NCI-H460 (cell line): Measurements from ENCODE around the gene PVALEF. TPM values are rescaled to one million over a fixed set of nuclear protein-coding genes. Genes with fewer than 3 reads are reported as not detected.

ENCODE experiments used
- DNase-seq: peaks from one replicate; pipeline ENCODE4 v3.0.0-alpha.2; 2016; ENCODE audit warnings: low read depth; ENCODE audit errors: extremely low read depth
- small RNA-seq, 2 experiments: library from RNA; depleted of rRNA; stranded (forward); fragments of <200 nt; gene quantifications; one replicate each; pipeline ENCODE3, GENCODE V24; 2014
- total RNA-seq: library from RNA; depleted of rRNA; stranded (reverse); fragments of >200 nt; shearing (Covaris generic); gene quantifications from 2 replicates; pipeline ENCODE4 v1.2.3, GENCODE V29; 2014; rRNA removed

PVALEF gene
- total RNA-seq, 1 experiment from 2014 or later = not detected

GRCh38 chr17:81231766-81232581 lies 66.7 kb downstream of the PVALEF start:
- DNase-seq = no peak

Small RNAs within 50 kb of the gene (small RNA-seq; reads per million reads assigned to genes)
- gene MIR1250 (0 reads per million in 2 experiments), gene MIR3065 (0.10 to 2.2 reads per million in 2 experiments), gene MIR657 (0 reads per million in 2 experiments)

Other genes starting within 250 kb of the PVALEF start
- gene CHMP6, start 173.7 kb upstream of the PVALEF start, total RNA-seq = 7.3 and 7.6 TPM in 2 replicates
- 9.7 and 13.1 TPM in 2 replicates for gene BAIAP2, start 130.4 kb upstream of the PVALEF start, total RNA-seq
- 0.43 and 0.74 TPM in 2 replicates for gene AATK, start 714 bp downstream of the PVALEF start, total RNA-seq
- gene CEP131, start 57.5 kb downstream of the PVALEF start, total RNA-seq = 5.2 TPM in 2 replicates
- 18.3 and 19.6 TPM in 2 replicates for gene TEPSIN, start 73.5 kb downstream of the PVALEF start, total RNA-seq
- 78.3 and 88.5 TPM in 2 replicates for gene NDUFAF8, start 73.8 kb downstream of the PVALEF start, total RNA-seq
- 41.8 and 49.3 TPM in 2 replicates for gene SLC38A10, start 129.8 kb downstream of the PVALEF start, total RNA-seq
- gene BAHCC1, start 229.9 kb downstream of the PVALEF start, total RNA-seq = 6.0 and 6.7 TPM in 2 replicates